ENCODE data around the gene CNTNAP5. TPM values are rescaled to one million over a fixed set of nuclear protein-coding genes. Genes with fewer than 3 reads are reported as not detected.

The CNTNAP5 gene
- total RNA-seq, 1 donor from 2014 or later, result 0.20 TPM

DNA sequence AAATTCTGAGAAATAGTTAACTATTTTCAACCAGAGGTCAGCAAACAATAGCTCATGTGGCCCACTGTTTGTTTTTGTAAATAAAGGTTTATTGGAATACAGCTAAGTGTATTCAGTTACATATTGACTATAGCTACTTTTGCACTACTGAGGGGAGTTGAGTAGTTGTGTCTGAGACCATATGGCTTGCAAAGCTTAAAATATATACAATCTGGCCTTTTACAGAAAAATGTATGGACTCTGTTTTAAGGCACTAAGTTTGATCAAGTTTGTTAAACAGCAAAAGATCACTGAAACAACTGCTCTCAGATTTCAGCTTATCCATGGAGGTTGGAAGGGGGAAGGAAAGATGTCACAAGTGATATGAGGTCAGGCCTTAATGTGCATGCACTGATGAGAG, 667.1 kb downstream of the CNTNAP5 start:
- DNase-seq (ENCODE audit: low read depth), result no peak

DNA sequence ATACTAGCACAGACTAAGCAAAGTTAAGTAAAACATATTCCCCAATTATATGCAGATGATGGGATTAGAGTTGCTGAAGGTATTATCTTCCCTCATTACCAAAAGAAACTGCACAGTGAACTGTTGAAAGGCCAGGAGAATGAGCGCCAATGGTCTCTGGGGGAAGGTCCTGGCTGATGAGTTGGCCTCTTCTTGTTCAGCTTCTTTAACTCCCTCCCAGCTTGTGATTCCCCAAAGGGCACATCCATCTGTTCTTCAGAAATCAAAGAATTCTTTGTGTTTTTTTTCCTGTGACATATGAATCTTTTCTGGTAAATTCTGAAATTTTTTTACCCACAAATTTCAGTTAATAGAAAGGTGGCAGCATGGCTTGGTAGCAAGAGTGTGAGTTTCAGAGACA, 667.6 kb downstream of the CNTNAP5 start:
- no peak for DNase-seq (ENCODE audit: low read depth)

DNA sequence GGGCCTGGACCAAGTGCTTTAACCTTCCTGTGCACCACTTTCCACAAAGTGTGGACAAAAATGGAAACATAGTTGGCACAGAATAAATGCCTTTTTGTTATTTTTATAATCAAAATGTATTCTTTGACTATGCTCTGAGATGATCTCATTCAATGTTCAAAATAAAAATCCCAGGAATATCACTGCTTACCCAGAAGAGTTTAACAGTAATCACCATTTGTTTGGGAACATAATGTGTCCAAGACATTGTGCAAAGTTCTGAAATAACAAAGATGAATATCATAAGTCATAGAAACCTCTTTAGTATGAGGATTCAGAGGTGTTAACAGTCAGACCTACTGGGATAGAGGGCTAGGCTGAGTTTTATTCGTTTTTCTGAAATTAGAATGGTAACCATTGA, 668.1 kb downstream of the CNTNAP5 start:
- no peak for DNase-seq (ENCODE audit: low read depth)

DNA sequence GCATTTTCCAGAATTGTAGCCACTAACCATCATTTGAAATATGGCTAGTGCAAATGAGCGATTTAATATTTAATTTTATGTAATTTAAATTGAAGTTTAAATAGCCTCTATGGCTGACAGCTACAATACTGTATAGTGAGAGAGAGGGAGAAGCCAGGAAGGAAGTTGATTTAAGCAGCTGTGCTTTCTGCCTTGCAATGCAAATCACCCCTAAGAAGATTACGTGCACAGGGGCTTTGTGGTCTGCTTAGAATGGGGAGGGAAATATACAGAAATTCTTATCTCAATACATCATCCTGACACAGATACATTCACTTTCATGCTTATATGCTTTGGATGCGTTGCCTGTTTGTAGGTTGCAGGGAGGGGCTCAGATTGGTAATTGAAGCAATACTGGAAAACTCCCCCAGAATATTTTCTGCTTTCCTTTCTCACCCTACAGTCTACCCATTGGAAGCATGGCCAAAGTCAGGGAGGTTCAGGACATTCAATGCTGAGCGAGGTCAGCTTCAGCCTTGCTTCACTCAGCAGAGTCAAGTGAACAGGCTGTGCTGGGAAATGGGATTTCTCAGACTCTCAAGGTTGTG, 674.0 kb downstream of the CNTNAP5 start:
- no peak for DNase-seq (ENCODE audit: low read depth)

DNA sequence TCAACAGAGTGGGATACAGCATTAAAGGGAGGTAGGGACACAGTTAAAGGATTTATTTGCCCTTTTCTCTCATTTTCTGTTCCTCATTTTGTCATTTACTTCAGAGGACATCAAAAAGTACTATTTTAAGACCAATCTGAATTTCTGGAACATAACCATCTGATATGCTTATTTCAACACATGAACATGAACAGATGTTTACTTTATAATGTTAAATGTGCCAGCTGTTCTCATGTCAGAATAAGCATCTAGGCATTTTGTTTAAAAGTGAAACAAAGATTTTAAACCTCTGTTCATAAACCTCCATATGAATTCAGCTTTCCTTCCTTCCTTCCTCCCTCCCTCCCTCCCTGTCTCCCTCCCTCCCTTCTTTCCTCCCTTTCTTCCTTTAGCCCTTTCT, 677.7 kb downstream of the CNTNAP5 start:
- DNase-seq (ENCODE audit: low read depth), result no peak

DNA sequence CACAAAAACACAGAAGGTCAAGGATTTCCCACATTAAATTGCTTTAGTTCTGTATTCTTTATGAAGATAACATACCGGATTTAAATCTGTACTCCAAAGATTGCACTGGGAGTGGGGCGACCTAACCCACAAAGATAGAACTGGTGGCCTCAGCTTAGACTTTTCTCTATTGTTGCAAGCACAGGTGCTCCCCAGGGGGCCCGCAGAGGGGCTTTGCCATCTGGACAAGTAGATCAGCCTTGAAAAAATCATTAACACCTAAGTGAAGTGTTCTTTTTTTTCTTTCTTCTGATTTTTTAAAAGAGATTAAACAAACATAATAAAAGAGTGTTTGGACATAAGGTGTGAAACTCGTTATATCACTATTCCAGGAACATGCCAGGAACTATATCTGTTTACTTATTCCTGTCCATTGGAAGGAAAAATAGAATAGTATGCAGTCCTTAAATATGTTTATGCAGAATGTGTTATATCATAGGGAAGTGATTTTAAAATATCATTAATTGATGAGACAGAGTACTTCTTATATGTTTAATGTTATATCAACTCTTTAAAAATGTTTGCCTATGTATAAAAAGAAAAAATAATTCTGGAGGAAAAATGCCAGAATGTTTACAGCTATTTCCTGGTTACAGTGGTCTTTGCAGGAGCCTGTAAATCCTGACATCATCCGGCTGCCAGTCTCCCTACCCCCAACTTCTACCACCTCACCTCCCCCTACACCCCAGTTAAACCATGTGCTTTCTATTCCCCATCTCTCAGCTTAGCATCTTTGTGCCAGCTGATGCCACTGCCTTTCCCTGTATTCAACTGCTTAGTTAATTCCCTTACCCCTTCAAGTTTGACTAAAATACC, 679.2 kb downstream of the CNTNAP5 start:
- no peak for DNase-seq (ENCODE audit: low read depth)

DNA sequence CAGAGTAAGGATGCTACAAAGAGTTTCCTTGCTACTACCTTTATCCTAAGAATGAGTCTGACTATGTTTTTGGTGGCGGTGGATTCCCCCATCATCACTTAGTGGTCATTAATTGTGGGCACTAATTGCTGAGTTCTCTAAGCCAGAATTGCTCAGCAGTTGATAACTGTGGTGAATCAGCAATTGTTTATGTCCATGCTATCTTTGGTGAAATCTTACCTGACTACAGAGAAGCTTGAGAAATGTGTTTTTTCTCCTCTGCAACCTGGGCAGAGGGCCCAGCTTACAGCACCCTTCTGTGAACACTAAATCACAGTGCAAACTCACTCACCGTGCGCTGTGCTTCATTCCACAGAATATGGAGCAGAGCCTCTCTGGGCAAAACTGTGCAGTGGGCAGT, 683.6 kb downstream of the CNTNAP5 start:
- no peak for DNase-seq (ENCODE audit: low read depth)

DNA sequence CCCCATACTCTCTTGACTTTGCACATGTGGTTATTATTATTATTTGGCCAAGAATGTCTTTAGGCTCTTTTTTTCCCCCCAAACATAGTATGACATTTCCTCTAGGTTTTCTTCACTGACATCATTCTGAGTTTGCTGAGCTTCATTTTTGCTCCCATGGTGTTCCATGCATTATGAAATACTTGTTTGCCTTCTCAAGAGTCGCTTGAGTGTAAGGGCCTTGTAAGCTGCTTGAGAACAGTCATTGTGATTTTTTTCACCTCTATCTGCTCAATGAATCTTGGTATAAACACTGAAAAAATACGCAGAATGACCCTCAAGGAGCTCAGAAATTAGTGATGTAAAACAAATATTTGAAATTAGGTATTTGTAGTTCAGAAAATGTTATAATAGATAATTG, 688.9 kb downstream of the CNTNAP5 start:
- no peak for DNase-seq (ENCODE audit: low read depth)

DNA sequence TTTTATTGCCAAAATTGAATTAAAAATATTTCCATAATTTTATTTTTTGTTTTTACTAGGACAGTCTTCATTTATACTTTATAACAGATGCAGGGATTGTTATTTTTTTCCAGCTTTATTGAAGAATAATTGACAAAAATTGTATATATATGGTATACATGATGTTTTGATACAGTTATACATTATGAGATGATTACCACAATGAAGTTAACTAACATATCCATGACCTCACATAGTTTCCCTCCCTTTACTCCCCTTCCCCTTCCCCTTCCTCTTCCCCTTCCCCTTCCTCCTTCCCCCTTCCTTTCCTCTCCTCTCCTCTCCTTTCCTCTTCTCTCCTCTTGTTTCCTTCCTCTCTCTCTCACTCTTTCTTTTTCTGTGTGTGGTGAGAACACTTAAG, 700.1 kb downstream of the CNTNAP5 start:
- DNase-seq (ENCODE audit: low read depth), result no peak

DNA sequence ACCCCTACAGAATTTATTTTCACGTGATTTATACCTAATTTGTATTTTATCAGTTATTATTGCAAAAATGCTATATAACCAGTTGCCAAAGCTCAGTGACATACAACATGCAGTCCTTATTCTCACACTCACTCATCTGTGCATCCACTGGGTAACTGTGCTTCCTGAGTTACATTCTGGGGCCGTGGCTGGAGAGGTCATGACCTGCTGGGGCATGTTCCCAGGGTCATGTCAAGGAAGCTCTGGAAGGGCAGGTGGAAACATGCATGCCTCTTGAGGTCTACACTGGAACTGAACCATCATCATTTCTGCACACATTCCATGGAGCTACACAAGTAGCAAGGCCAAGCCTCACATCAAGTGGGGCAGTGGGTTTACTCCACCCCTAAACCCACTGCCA, 715.5 kb downstream of the CNTNAP5 start:
- DNase-seq (ENCODE audit: low read depth), result no peak

DNA sequence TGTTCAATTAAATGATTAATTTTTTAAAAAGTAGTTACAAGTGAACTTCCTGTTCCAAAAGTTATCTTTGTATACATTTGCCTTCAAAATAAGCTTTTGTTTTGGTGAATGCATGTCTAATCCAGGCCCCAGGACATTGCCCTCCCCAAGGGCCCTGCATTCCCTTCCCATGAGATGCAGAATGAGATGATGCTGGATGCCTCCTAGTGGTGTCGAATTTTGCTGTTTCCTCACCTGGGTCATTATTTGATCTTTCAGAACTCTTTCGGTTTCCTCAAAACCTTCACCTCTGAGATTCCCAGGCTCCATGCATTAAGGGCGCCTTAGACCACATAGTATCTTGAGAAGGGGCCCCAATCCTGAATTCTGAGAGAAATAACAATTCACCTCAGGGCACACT, 728.8 kb downstream of the CNTNAP5 start:
- DNase-seq (ENCODE audit: low read depth), result no peak

DNA sequence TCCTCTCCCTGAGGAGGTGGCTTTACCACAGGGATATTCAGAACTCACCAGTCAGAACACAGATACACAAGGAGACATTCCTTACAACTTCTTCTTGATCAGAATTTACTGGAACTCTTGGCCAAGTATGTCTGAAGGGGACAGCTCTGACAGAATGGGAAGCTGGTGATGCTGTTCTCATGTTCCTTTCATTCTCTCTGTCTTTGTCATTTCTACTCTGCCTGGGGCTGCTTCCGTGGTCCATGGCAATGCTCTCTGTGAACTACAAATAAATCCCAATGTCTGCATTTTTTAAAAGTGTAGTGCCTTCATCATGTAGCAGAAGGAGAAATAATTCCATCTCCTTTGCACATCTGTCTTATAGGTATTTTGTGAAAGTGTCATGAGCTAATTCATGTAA, 730.3 kb downstream of the CNTNAP5 start:
- DNase-seq (ENCODE audit: low read depth), result no peak

DNA sequence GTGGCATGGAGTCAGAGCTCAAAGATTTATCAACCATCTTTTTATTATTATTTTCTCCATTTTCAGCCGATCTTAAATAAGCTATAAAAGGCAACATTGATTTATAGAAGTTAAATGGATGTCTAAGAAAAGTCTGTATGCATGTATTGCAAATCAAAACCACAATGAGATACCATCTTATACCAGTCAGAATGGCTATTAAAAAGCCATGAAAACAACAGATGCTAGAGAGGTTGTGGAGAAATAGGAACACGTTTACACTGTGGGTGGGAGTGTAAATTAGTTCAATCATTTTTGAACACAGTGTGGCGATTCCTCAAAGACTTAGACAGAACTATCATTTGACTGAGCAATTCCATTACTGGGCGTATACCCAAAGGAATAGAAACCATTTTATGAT, 731.0 kb downstream of the CNTNAP5 start:
- DNase-seq (ENCODE audit: low read depth), result no peak

DNA sequence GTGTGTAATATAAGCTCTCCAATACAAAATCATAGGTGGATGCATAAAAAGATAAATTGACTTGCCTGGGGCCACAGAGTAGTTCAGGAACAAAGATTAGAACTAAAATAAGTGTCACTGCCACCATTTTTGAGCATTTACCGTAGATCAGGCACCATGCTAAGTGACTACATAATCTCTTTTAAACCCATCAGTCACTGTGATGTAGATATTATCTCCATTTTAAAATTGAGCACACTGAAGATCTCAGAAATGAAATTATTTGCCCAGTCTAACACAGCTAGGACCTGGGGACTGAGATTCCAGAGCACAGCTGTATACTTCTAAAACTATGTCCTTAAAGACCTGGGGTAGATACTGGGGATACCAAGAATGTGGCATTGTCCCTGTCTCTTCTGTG, 737.3 kb downstream of the CNTNAP5 start:
- no peak for DNase-seq (ENCODE audit: low read depth)

DNA sequence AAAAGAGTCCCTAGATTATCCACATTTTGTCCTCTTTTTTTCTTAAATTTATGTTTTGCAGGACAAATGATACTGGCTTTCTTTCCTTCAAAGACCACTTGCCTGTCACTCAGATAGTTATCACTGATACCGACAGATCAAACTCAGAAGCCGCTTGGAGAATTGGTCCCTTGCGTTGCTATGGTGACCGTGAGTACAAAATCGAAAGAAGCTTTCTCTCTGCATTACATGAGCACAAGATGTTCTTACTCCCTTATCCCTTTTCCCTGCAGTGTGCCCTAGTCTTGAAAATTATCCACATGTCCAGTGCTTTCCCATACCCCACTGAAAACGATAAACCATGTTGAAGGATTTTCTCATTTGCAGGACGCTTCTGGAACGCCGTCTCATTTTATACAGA, 738.5 kb downstream of the CNTNAP5 start:
- DNase-seq (ENCODE audit: low read depth), result no peak

DNA sequence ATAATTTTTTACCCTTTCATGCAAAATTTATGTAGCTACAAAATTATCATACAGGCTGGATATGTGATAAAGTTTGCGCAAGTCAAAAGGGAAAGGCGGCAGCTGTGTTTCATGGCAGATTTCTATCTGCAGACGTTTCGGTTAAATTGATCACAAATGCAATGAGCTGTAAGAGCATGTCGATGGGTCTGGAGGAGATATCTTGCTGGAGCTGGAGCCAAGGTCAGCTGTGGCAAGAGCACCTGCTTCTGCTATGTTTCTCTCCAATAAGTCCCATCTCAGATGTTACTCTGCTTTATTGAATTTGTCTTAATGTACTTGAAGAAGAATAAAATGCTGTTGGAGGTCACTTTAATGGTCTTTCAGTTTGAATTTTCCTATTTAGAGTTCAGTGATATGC, 749.7 kb downstream of the CNTNAP5 start:
- DNase-seq (ENCODE audit: low read depth), result no peak

DNA sequence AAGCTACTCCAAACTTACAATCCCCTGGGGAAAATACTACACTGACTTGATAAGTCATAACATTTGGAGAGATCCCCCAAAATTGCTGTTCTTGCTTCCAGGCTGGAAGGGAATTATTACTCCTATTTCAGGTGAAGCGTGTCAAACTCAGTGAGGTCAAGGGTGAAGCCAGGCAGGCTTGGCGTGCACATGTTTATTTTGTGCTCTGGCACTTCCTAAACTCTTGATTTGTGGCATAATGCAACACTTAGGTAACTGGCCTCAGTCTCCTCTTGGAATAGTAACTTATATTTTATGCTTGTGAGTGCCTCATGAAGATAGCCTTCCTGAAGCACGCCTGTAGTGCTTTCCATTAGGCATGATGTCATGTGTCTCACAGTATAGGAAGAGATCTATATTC, 751.2 kb downstream of the CNTNAP5 start:
- no peak for DNase-seq (ENCODE audit: low read depth)

DNA sequence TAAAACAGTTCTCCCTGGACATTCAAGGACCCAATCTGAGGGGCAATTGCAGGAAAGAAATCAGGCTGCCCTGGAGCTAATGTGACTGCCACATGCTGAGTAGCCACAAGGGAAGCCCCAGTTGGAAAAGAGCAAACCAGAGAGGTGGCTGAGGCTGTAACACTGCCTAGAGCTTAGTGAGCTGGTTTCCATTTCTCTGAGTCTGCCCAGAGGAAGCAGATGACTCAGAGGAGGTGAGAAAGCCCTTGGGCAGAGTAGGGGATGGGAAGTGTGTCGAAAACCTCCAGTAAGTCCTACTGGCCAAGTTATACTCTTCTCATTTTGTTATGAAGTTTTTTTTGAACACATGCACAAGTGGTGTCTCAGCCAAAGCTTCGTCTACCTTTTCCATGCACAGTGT, 753.0 kb downstream of the CNTNAP5 start:
- peak; percentile 2 for DNase-seq (ENCODE audit: low read depth)

DNA sequence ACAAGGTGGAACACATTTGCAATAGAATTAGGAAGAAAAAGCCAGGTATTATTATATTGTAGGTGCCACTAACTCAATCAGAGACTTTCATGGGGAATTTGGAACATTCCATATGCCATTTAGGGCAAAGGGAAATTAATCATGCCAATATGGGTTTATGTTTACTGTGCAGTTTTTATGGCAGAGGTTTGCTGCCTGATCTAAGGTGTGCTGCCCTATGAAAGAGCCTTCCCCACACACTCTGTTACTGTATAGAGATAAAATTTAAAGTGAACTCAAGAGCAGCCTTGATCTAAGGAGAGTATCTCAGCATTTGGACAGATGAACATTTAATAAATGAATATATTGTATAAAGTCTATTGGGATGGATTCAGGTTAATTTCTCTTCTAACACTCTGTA, 771.6 kb downstream of the CNTNAP5 start:
- no peak for DNase-seq (ENCODE audit: low read depth)

DNA sequence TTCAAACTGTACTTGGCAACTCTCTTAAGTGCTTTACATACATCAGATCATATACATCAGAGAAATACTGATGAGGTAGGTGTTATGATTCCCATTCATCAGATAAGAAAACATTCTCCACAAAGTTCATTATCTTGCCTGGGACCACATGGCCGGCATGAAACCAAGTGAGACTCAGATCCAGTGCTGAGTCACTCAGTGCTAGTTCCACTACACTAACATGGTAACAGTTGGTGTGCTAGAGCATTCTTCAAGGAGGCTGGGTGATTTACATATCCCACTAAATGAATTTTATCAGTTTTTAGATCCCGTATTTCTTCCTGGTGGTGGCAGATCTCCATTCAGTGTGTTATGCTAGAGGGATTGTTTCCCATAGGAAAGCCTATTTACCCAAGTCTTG, 772.0 kb downstream of the CNTNAP5 start:
- no peak for DNase-seq (ENCODE audit: low read depth)

DNA sequence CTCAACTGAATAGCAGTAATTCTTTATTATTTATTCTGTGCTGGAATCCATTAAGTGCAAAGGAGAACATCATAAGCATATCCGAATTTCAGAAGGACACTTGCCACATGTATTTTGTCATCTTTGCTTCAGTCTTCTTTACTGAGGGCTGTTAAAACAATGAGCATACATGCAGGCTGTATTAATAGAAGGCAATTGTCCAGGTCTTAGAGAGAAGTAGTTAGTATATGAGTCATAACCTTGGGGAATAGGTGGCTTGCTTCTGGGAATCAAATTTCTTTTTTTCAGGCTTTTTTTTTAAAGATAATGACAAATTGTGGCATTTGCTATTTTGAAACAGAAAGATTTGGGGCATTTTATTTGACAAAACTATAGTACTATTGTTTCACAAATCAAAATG, 773.5 kb downstream of the CNTNAP5 start:
- no peak for DNase-seq (ENCODE audit: low read depth)

DNA sequence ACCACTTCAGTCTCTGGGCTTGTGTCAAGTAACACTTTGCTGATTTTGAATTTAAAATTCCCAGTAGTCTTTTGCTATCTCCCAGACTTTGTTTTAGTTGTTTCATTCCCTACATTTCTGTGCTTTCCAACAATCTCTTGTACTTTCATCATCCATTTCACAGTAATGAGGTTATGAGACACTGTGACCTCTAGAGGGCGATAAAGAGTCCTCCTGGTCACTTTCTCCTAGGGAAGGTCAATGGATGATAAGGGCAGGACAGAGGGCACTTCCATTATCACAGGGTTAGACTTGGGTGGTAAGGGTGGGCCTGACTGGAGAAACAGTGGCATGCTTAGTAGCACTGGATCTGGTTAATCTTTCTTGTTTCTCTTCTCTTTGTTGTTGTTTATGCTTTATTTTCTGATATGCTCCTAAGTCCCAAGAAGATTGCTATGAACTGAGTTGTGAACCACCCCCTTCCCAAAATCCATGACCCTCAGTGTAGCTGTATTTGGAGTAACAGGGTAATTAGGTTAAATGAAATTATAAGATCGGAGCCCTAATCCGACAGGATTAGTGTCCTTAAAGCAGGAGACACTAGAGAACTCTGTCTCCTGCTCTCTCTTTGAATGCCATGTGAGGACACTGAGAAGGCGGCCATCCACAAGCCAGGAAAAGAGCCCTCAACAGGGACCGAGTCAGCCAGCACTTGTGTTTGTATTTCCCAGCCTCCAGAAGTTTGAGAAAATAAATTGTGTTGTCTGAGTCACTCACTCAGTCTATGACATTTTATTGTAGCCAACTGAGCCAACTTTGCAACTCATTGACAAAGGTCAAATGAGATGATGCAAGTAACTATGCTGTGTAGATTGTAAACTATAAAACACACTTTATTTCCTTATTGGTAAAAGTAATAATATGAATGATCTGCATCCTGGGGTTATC, 779.2 kb downstream of the CNTNAP5 start:
- peak; percentile 63 for DNase-seq (ENCODE audit: low read depth)

DNA sequence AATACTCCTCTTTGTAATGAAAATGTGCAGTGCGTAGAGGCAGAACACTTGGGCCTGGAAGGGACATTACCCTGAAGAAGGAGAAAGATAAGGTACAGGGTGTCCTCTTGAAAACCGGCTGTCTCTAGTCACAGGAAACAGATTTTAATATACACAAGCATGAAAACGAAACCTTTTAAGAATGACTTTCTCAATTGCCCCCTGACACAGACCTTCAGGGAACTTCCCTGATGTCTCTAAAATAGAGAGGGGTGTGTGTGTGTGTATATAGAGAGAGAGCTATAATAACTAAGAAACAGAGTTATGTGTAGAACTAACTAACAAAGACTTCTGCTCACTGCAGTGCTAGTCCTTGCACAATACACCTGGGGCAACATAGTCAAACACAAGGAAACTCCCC, 780.0 kb downstream of the CNTNAP5 start:
- peak; percentile 11 for DNase-seq (ENCODE audit: low read depth)
